Midbrain (tissue), 1 donor: ENCODE data around the gene CCDC167.
A peak's percentile ranks its signal among the peaks of the same experiment; 100 is the strongest.

Experiments
- DNase-seq: peaks from one replicate; lab custom pipeline; 2025; lab: John Stamatoyannopoulos, UW

Gene CCDC167

DNA sequence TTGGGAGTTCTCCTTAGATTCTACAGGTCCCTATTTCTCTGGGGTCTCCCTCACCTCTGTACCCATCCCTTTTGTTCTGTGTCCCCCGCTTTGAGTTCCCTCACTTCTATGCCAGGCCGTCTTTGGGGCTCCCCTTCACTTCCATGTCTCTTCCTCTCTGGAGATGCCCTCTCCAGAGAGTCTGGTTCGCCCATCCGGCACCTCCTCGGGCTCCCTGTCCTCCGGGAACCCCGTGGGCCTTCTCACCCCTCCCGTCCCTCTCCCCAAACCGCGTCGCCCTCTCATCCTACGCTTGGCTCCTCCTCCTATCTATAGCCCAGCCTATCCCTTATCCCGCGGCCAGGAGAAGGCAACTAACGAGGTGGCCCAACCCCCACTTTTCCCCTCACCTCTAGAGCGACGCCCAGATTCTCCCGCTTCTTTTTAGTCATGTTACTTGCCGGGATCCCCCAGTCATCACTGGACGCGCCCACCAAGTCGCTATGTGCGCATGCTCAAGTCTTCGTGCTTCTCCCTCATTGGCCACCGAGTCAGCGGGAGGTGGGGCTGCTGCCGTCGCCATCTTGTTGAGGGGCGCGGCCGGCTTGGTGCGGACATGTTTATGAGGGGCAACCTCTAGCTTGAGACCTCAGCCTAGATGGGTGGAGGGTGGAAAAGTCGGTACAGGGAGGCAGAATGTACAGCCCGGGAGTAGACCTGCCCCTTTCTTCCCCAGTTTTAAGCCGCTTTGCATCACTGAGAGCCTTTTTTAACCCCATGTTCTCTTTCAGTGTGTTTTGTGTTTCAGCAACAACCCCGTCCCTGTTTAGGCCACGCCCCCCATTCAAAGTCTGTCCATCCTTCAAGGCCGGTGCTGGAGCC, at the start of gene CCDC167:
Gene CCDC167, minus strand, starts transcription at position 461 of the 861 bp plus-strand sequence. Its CDS starts 30 bp downstream, at position 431.
- peak; percentile 95 for DNase-seq

- no peak for DNase-seq
Observed at GRCh38 chr6:37549154-37549553, 49.5 kb upstream of the CCDC167 start.

GRCh38 chr6:37548067-37548674, 48.5 kb upstream of the CCDC167 start:
- no peak for DNase-seq

DNA sequence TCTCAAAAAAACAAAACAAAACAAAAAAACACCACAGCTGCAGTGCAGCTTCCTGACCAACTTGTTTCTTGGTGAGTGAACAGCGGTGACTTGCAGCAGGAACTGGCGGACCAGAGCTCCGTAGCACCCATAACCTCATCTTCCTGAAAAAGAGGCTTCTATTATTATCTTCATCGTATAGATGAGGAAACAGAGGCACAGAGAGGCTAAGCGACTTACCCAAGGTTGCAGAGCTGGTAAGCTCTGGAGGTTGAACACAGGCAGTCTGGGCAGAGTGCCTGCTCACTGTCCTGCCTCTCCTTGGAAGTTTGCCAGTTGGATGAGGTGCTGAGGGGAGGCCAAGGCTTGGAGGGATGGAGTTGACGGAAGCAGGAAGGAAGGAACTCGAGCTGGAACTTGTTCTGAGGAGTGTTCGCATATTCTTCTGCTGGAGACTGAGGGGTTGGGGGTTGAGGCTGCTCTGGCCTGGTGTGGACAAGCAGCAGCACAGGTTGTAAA, 47.9 kb upstream of the CCDC167 start:
- no peak for DNase-seq

GRCh38 chr6:37546141-37546871, 46.6 kb upstream of the CCDC167 start:
- DNase-seq = no peak

DNA sequence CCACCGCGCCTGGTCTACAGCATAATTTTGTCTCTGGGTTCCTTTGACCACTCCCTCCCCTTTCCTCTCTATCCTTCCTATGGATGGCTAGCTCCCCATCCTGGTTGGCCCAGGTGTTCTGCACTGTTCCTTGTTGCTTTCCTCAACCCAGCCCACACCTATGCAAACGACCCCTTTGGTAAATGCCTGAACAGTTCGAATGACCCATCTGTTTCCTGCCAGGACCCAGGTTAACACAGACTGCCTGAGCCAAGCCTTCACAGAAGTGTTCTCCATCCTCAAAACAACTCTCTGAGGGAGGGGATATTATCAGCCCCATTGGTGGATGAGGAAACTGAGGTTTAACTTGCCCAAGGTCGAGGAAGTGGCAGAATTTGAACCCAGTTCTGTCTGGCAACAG, 44.8 kb upstream of the CCDC167 start:
- DNase-seq = no peak

DNA sequence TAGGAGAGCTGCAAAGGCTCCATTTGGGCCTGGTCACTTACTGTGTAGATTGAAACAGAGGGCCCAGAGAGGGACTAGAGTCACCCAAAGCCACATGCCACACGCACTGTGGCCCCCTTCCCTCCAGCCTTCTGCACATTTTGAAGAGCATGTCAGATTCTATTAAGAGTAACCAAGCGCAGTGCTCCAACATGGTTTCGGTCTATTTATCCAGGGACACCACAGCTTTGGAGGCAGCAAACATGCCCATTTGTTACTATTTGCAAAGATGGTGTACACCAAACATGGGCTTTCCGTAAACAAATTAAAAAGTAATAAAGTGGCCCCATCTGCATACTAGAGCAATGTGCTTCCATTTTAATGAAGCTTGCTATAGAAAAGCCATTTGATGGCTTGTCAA, 43.7 kb upstream of the CCDC167 start:
- DNase-seq = no peak

DNA sequence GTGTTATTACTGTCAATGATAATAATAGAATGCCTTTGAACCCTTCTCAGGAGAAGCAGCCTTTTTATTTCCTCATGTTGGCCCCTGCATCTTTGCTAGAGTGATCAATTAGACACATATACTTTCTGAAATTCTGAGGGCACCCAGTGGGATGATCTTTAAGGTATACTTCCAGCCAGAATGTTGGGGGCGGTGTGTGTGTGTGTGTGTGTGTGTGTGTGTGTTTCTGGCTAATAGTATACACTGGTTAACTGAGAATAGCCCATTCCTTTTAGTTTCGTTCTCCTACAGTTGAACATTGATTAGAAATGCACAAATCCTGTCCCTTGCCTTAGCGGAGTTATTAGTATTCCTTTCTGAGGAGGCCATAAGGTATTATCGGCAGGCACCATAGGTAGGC, 41.7 kb upstream of the CCDC167 start:
- DNase-seq = no peak

DNA sequence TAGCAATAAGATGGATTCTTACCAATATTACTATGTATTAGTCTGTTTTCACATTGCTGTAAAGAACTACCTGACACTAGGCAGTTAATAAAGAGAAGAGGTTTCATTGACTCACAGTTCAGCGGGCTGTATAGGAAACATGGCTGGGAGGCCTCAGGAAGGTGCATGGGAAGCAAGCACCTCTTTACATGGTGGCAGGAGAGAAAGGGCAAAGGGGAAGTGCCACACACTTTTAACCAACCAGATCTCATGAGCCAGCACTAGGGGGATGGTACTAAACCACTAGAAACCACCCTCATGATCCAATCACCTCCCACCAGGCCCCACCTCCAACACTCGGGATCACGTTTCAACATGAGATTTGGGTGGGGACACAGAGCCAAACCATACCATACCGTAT, 40.7 kb upstream of the CCDC167 start:
- no peak for DNase-seq

DNA sequence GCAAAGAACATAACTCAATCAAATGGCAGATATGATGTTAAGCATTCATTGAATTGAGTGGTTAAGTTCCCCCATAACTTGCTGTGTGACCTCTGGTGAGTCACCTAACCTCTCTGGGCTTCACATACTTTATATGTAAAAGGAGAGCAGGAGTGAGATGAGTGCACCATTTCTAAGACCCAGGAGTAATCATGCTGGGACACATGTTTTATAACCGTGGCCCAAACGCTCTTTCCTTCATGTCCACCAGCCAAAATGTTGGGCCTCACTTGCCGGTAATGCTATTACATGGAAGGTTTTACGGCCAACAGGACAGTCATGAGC, 40.3 kb upstream of the CCDC167 start:
- DNase-seq = no peak

- no peak for DNase-seq
Observed at GRCh38 chr6:37539171-37540028, 39.7 kb upstream of the CCDC167 start.

GRCh38 chr6:37538107-37538506, 38.4 kb upstream of the CCDC167 start:
- DNase-seq = no peak

GRCh38 chr6:37537548-37537947, 37.9 kb upstream of the CCDC167 start:
- DNase-seq = no peak

DNA sequence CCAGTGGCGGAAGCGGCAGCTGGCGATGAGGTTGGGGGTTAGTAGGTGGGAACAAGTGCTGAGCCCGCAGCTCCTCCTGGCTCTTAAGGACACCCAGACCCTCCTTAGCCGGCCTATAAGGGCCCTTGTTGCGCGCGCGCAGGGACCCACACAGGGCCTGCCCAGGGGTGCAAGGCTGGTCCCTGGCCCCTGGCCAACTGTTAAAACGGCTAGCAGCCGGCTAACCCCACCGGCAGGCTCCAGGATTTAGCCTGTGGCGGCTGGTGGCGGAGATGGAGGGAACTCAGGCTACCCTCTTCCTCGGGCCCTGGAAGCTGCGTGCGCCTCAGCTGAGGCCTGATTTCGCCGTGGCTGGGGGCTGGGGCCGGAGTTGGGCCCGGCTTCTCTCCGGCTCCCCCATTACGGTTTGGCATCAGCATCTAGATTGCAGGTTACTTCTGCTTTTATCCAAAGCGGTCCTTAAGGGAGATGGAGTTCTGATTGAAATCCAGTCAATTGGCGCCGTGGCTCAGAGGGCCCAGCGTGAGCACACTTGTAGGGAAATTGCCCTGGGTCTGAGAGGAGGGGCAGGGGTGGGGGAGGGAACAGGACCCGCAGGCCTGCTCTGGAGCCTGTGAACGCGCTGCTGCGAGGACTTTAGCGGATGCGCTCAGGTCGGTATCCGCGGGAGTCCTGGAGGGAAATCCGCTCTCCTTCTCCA, 36.9 kb upstream of the CCDC167 start:
- DNase-seq = no peak

GRCh38 chr6:37535759-37536490, 36.2 kb upstream of the CCDC167 start:
- no peak for DNase-seq

DNA sequence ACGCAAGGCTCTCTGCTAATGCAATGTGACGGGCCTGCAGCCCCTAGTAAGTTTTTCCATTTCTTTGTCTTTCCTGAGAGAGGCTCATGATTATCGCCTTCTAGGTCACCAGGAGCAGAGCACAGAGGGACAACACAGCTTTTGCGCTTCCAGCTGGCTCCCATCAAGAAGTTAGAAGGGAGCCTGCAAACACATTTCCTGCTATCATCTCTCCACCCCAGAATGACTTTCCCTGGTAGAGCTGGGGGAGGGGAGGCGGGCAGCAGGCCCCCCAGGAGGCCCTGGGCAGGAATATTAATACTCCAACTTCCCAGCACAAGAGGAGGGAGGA, 35.7 kb upstream of the CCDC167 start:
- DNase-seq = no peak

DNA sequence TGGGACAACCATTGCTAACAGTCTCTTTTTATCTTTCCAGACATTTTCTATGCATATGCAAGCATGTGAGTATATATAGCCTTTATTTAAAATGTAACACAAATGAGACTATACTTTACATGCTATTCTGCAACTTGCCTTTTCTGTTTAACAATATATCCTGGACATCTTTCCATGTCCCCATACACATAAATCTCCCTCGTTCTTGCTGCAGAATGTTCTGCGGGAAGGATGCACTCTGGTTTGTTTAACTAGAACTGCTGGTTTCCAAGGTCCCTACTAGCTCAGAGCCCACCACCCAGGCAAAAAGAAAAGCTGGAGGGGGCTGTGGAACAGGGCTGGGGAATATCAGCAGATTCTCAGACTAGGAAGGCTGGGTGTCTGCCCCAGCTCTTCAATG, 35.2 kb upstream of the CCDC167 start:
- DNase-seq = no peak

DNA sequence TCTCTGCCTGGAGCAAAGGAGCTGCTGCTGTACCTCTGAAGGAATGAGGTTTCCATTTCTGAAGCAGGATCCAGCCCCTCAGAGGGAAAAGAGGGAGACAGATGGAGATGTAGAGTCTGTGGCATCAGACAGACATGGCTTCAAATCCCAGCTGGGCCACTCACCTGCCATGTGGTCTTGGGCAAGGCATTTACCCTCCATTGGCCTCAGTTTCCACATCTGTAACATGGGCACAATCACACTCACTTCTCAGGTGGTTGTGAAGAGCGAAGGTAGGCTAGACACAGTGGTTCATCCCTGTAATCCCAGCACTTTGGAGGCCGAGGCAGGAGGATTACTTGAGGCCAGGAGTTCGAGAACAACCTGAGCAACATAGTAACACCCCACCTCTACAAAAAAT, 32.4 kb upstream of the CCDC167 start:
- no peak for DNase-seq

DNA sequence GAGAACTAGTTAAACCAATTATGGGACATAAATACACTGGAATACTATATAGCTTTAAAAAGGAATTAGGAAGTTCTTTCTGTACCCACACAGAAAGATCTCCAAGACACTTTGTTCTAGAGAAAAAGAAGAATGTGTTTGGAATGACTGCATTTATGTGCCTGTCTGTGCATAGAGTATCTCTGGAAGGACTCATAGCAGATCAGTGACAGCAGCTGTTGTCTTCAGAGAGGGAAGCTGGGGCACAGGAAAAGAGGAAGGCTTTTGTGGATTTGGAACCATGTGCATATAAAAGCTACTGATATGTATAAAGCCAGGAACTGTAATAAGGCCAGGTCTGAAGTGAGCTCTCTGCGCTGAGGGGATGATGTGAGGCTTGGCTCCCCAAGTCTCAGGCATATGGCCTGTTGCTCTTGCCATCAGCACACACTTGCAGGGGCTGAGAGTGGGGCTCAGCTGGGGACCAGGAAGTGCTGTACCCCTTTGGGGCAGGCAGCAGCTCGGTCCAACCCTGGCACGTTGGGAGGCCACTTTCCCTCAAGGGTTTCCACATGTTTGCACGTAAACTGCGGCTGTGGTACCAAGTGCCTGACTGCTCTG, 31.8 kb upstream of the CCDC167 start:
- no peak for DNase-seq

DNA sequence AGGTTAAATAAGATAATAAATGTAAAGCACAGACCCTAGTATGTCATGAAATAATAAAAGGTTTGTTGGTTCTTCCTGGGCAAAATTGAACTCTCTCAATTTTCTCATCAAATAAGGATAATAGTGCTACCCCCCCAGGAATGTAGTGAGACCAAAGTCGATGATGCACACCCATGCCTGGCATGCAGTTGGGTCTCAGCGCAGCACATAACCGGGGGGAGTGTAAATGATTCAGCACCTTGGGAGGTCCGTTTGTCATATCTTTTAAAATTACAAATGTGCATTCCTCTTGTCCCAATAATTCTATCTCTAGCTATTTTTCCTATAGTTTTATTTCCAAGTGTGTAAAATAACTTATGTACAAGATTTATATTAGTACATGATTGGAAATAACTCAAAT, 31.3 kb upstream of the CCDC167 start:
- DNase-seq = no peak
